Measurements from ENCODE around the gene CHST7. TPM values are rescaled to one million over a fixed set of nuclear protein-coding genes. Genes with fewer than 3 reads are reported as not detected.
A peak's percentile ranks its signal among the peaks of the same experiment; 100 is the strongest.

CHST7 gene
- total RNA-seq, 1 donor from 2014 or later: 7.5 TPM

DNA sequence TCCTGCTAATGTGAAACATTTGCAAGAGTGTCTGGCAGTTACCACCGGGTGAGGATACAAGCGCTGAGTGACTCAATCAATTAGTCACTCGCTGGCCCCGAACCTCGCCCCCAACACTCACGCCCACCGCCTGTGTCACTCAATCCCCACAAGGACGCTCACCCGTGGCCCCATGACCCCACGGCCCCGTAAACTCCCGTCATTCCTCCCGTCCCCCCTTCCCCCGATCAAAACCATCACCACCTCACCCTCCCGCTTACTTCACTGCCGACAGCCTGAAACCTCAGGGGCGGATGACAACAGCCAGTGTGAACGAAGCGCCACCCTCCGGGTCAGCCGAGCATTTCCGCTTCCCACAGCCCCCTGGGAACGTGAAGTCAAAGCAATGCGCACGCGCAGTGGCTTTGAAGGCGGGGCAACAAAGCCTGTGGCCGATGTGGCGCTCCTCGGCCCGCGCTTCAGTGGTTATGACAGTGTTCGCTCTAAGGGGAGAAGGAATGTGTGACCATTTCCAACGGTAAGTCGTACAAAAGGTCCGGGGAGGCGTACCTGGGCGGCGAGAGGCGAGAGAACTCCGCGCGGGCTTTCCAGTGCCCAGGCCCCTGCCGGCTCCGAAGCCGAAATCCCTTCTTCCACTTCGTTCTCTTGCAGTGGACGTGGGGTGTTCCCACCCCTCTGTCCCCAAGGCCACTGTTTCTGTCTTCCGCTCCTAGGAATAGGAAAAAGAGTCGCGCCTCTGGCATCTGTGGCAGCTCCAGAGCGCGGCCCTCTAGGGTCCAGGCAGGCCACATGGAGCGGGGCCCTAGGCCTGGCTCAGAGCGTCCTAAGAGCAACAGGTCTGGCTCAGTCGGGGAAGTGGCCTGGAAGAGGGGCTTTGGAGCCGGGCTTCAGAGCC lies 28.2 kb upstream of the CHST7 start, which contains the start of gene ZNF674:
TSS of gene ZNF674 (minus strand) at position 311 of the 895 bp plus-strand sequence. CDS start 3,334 bp downstream, outside the sequence.
- TF ChIP-seq, protein P1, sequence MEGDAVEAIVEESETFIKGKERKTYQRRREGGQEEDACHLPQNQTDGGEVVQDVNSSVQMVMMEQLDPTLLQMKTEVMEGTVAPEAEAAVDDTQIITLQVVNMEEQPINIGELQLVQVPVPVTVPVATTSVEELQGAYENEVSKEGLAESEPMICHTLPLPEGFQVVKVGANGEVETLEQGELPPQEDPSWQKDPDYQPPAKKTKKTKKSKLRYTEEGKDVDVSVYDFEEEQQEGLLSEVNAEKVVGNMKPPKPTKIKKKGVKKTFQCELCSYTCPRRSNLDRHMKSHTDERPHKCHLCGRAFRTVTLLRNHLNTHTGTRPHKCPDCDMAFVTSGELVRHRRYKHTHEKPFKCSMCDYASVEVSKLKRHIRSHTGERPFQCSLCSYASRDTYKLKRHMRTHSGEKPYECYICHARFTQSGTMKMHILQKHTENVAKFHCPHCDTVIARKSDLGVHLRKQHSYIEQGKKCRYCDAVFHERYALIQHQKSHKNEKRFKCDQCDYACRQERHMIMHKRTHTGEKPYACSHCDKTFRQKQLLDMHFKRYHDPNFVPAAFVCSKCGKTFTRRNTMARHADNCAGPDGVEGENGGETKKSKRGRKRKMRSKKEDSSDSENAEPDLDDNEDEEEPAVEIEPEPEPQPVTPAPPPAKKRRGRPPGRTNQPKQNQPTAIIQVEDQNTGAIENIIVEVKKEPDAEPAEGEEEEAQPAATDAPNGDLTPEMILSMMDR (IDR thresholded peaks at IDR 0.05): no peak
- peak; percentile 86 for DNase-seq
- Mint-ChIP-seq H3K9me3 (no peaks in the 10 kb centered on the region), H3K27ac (peak within 1 kb of the TSS; percentile 94), H3K4me3 (peak within 1 kb of the TSS; percentile 93), H3K36me3 (ENCODE audit: low read depth) (peaks cover 16% of the 10 kb centered on the region), H3K27me3 (no peaks in the 10 kb centered on the region), H3K4me1 (peaks cover 30% of the 10 kb centered on the region)
- ChIA-PET POLR2A (interaction anchor here (0.8 kb wide), 1 partner anchor 17 kb away, joined by 3 read pairs; no protein-coding TSS in a partner anchor), CTCF (no interaction called here)
- intact Hi-C loops (cut with micrococcal nuclease): loop anchor here (1.0 kb wide), 3 partner anchors 17 to 98 kb away; no protein-coding TSS in a partner anchor
- ATAC-seq (ENCODE audit: low read depth): peak; percentile 92

DNA sequence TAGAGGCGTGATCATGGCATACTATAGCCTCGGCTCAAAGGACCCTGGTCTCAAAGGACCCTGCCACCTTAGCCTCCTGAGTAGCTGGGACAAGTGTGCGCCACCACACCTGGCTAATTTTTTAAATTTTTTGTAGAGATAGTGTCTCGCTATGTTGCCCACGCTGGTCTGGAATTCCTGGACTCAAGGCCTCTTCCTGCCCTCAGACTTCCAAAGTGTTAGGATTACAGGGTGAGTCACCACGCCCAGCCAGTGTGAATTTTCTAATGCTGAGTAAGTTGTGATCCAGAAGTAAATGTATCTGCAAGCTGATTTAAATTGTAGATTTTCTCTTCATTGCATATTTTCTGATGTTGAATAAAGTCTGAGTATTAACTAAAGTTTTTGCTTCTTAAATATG lies 25.7 kb upstream of the CHST7 start:
- Mint-ChIP-seq H3K4me1 (peaks cover 30% of the 10 kb centered on the region), H3K9me3 (no peaks in the 10 kb centered on the region), H3K4me3 (no peak overlapping the region), H3K36me3 (ENCODE audit: low read depth) (peaks cover 16% of the 10 kb centered on the region), H3K27ac (no peak overlapping the region), H3K27me3 (no peaks in the 10 kb centered on the region)
- ATAC-seq (ENCODE audit: low read depth) (no peak), DNase-seq (no peak)
- CTCF ChIA-PET: no interaction called here
- POLR2A ChIA-PET: no interaction called here
- intact Hi-C loops (cut with micrococcal nuclease): no loop called here
- TF ChIP-seq, protein P1 (IDR thresholded peaks at IDR 0.05): no peak

DNA sequence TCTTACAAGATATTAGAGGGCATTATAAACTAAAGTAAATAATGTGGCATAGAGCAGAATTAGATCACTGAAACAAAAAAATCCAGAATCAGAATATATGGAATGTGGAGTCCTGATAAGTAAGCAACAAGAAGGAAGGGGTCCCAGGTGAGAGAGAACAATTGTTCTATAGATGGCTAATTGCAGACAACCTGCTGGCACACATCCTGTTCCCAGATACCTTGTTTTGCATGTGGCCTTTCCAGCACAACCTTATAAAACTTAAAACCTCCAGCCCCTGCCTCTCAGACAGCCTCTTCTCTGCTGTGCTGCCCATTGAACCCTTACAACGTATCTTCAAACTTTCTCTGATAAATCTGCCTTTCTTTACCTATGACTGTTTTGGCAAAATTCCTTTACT lies 23.7 kb upstream of the CHST7 start:
- DNase-seq (no peak), ATAC-seq (ENCODE audit: low read depth) (no peak)
- Mint-ChIP-seq H3K36me3 (ENCODE audit: low read depth) (peaks cover 16% of the 10 kb centered on the region), H3K4me3 (no peak overlapping the region), H3K9me3 (no peaks in the 10 kb centered on the region), H3K27ac (no peak overlapping the region), H3K27me3 (no peaks in the 10 kb centered on the region), H3K4me1 (peaks cover 14% of the 10 kb centered on the region)
- ChIA-PET CTCF (no interaction called here), POLR2A (no interaction called here)
- intact Hi-C loops (cut with micrococcal nuclease): no loop called here
- TF ChIP-seq, protein P1 (IDR thresholded peaks at IDR 0.05): no peak

DNA sequence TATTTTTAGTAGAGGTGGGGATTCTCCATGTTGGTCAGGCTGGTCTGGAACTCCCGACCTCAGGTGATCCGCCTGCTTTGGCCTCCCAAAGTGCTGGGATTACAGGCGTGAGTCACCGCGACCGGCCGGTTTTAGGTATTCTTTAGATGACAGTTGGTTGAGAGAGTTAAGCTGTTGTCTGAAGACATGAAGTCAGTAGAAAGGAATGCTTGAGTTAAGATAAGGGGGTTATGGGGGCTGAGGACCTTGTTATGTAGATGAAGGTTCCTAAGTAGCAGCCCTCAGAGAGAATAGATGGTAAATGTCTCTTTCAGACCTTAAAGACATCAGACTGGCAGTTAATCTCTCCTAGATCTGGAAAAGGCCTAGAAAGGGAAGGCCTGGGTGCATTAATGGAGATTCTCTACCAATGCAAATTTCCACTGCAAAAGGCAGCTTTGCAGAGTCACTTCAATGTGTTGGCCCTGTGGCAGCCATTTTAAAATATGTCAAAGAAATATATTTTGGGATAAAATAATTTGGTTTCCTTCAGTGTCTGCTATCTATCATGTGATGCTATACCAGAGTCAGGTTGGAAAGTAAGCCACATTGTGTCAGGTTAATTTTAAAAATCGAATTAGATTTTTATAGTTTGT lies 22.0 kb upstream of the CHST7 start:
- intact Hi-C loops (cut with micrococcal nuclease): no loop called here
- ChIA-PET POLR2A (no interaction called here), CTCF (no interaction called here)
- peaks cover 10% of the 10 kb centered on the region for H3K36me3 Mint-ChIP-seq (ENCODE audit: low read depth)
- H3K27ac Mint-ChIP-seq: no peak overlapping the region
- no peak overlapping the region for H3K4me3 Mint-ChIP-seq
- no peaks in the 10 kb centered on the region for H3K9me3 Mint-ChIP-seq
- no peaks in the 10 kb centered on the region for H3K27me3 Mint-ChIP-seq
- ATAC-seq (ENCODE audit: low read depth) (no peak), DNase-seq (no peak)
- TF ChIP-seq, protein P1 (IDR thresholded peaks at IDR 0.05): no peak
- peaks cover 2% of the 10 kb centered on the region for H3K4me1 Mint-ChIP-seq

DNA sequence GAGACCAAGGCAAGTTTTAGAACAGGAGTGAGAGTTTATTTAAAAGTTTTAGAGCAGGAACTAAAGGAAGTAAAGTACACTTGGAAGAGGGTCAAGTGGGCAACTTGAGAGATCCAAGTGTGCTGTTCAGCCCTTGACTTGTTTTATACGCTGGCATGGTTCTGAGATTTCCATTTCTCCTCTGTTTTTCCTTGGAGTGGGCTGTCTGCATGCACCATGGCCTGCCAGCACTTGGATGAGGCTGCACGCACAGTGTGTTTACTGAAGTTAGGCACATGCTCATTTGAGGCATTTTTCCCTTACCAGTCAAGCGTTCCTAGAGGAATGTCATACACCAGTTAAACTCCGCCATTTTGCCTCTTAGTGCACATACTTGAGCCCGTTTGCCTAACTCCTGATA lies 19.6 kb upstream of the CHST7 start:
- Mint-ChIP-seq H3K9me3 (no peaks in the 10 kb centered on the region), H3K27ac (no peak overlapping the region), H3K27me3 (peaks cover 6% of the 10 kb centered on the region), H3K4me3 (no peak overlapping the region), H3K36me3 (ENCODE audit: low read depth) (peaks cover 5% of the 10 kb centered on the region), H3K4me1 (no peaks in the 10 kb centered on the region)
- ChIA-PET CTCF (interaction anchor here (0.6 kb wide), 1 partner anchor 545 kb away, joined by 3 read pairs; no protein-coding TSS in a partner anchor), POLR2A (interaction anchor here (0.5 kb wide), 1 partner anchor 245 kb away, joined by 3 read pairs; no protein-coding TSS in a partner anchor)
- no peak for DNase-seq
- TF ChIP-seq, protein P1 (IDR thresholded peaks at IDR 0.05): no peak
- intact Hi-C loops (cut with micrococcal nuclease): no loop called here
- no peak for ATAC-seq (ENCODE audit: low read depth)
